CD8-positive, alpha-beta memory T cell (primary cell): Measurements from ENCODE around the gene MTRF1. TPM values are rescaled to one million over a fixed set of nuclear protein-coding genes. Genes with fewer than 3 reads are reported as not detected.

Source experiments
- CTCF ChIA-PET: fragments of 350-600 bp; sonication (Branson Sonifier 250); formaldehyde crosslinking; loops from one replicate; lab custom pipeline; 2021; ENCODE audit warnings: antibody characterized with exemption; lab: Charles Lee
- POLR2A ChIA-PET: fragments of 350-600 bp; sonication (Branson Sonifier 250); formaldehyde crosslinking; loops from one replicate; lab custom pipeline; 2021; ENCODE audit warnings: antibody characterized with exemption; lab: Charles Lee
- DNase-seq, 5 donors: peaks; one replicate each; pipeline versions ENCODE4 v3.0.0 to v3.0.0-alpha.2; 2020 to 2022; ENCODE audit warnings: mixed read lengths in 1 of 5
- H3K27ac ChIP-seq: one replicate; pipeline ENCODE4 v1.7.0; 2013; ENCODE audit warnings: low read depth, mild to moderate bottlenecking, low read length, moderate library complexity
- H3K27me3 ChIP-seq: 2 replicates; pipeline ENCODE4 v1.7.0; 2013; ENCODE audit warnings: low read length, mild to moderate bottlenecking; ENCODE audit not compliant: insufficient read depth, poor library complexity, severe bottlenecking
- H3K36me3 ChIP-seq: 2 replicates; pipeline ENCODE4 v1.7.0; 2013; ENCODE audit warnings: mild to moderate bottlenecking, low read length, moderate library complexity; ENCODE audit not compliant: insufficient read depth
- H3K4me1 ChIP-seq: 2 replicates; pipeline ENCODE4 v1.7.0; 2013; ENCODE audit warnings: mild to moderate bottlenecking, low read length, moderate library complexity; ENCODE audit not compliant: insufficient read depth
- H3K4me3 ChIP-seq: 2 replicates; pipeline ENCODE4 v1.7.0; 2013; ENCODE audit warnings: mild to moderate bottlenecking, low read length
- H3K9me3 ChIP-seq: 2 replicates; pipeline ENCODE4 v1.7.0; 2013; ENCODE audit warnings: mild to moderate bottlenecking, low read length
- H3K27ac Mint-ChIP-seq, 8 donors: one replicate each; pipeline ENCODE4 v1.8.0; 2020 to 2021; ENCODE audit warnings: mixed read lengths in 8 of 8, mild to moderate bottlenecking in 6 of 8, inconsistent platforms in 3 of 8, moderate library complexity in 3 of 8
- H3K27me3 Mint-ChIP-seq, 2 donors: one replicate each; pipeline ENCODE4 v1.8.0; 2020 to 2021; ENCODE audit warnings: mixed read lengths in 2 of 2, mild to moderate bottlenecking in 1 of 2, moderate library complexity in 1 of 2
- H3K36me3 Mint-ChIP-seq, 3 donors: one replicate each; pipeline ENCODE4 v1.8.0; 2020 to 2021; ENCODE audit warnings: mixed read lengths in 3 of 3, inconsistent platforms in 1 of 3, mild to moderate bottlenecking in 1 of 3
- H3K4me1 Mint-ChIP-seq, 3 donors: one replicate each; pipeline ENCODE4 v1.8.0; 2020 to 2021; ENCODE audit warnings: mixed read lengths in 3 of 3, inconsistent platforms in 1 of 3, mild to moderate bottlenecking in 1 of 3
- H3K4me3 Mint-ChIP-seq, 7 donors: one replicate each; pipeline ENCODE4 v1.8.0; 2020 to 2021; ENCODE audit warnings: mixed read lengths in 7 of 7, mild to moderate bottlenecking in 6 of 7, moderate library complexity in 4 of 7, inconsistent platforms in 2 of 7
- H3K9me3 Mint-ChIP-seq, 5 donors: one replicate each; pipeline ENCODE4 v1.8.0; 2020 to 2022; ENCODE audit warnings: mixed read lengths in 5 of 5, mild to moderate bottlenecking in 3 of 5, moderate library complexity in 2 of 5, inconsistent platforms in 1 of 5
- polyA plus RNA-seq: library from polyadenylated mRNA; unstranded; fragments of 300-500 nt; fragmentation: Illumina TruSeq; gene quantifications from one replicate; pipeline ENCODE4 v1.2.3, GENCODE V29; 2021
- total RNA-seq, 2 experiments: library from RNA; stranded (reverse); gene quantifications; one replicate each; pipeline ENCODE4 v1.2.3, GENCODE V29; 2021

Gene MTRF1
- total and polyA plus RNA-seq, 3 experiments from 2014 or later: 11.5 to 18.8 (median 17.3) TPM

GRCh38 chr13:41306271-41307145, 43.1 kb upstream of the MTRF1 start:
- no peaks in the 10 kb centered on the region for H3K27me3 ChIP-seq
- peaks cover 10% of the 10 kb centered on the region for H3K4me1 ChIP-seq
- H3K9me3 ChIP-seq: no peaks in the 10 kb centered on the region
- CTCF ChIA-PET: no interaction called here
- peaks cover 0 to 8% (median 0%) of the 10 kb centered on the region in 3 donors for H3K36me3 Mint-ChIP-seq
- H3K27me3 Mint-ChIP-seq: peaks cover 5% of the 10 kb centered on the region in 2 donors
- no peak for DNase-seq
- no peaks in the 10 kb centered on the region for H3K9me3 Mint-ChIP-seq
- no peak overlapping the region for H3K27ac Mint-ChIP-seq
- no peak overlapping the region for H3K4me3 ChIP-seq
- H3K4me3 Mint-ChIP-seq: peak overlapping the region in 1 of 7 donors; percentile 65
- H3K27ac ChIP-seq: no peak overlapping the region
- POLR2A ChIA-PET: no interaction called here
- H3K4me1 Mint-ChIP-seq: peaks cover 4 to 9% (median 9%) of the 10 kb centered on the region in 3 donors
- H3K36me3 ChIP-seq: no peaks in the 10 kb centered on the region

- POLR2A ChIA-PET: interaction anchor here (0.6 kb wide), 1 partner anchor 20 kb away, joined by 3 read pairs; no protein-coding TSS in a partner anchor
- Mint-ChIP-seq H3K9me3 (no peaks in the 10 kb centered on the region), H3K36me3 (peaks cover 0 to 9% (median 0%) of the 10 kb centered on the region in 3 donors), H3K4me3 (no peak overlapping the region), H3K4me1 (no peaks in the 10 kb centered on the region), H3K27ac (no peak overlapping the region), H3K27me3 (peaks cover 4 to 14% of the 10 kb centered on the region in 2 donors)
- H3K4me3 ChIP-seq: no peak overlapping the region
- no peaks in the 10 kb centered on the region for H3K9me3 ChIP-seq
- DNase-seq: no peak
- no peaks in the 10 kb centered on the region for H3K36me3 ChIP-seq
- H3K4me1 ChIP-seq: peaks cover 4% of the 10 kb centered on the region
- no peak overlapping the region for H3K27ac ChIP-seq
- H3K27me3 ChIP-seq: no peaks in the 10 kb centered on the region
- CTCF ChIA-PET: no interaction called here
Observed at GRCh38 chr13:41304551-41304950, 41.2 kb upstream of the MTRF1 start.

- Histone ChIP-seq H3K4me3 (no peak overlapping the region), H3K36me3 (no peaks in the 10 kb centered on the region), H3K9me3 (no peaks in the 10 kb centered on the region), H3K27ac (no peak overlapping the region), H3K4me1 (peaks cover 4% of the 10 kb centered on the region), H3K27me3 (no peaks in the 10 kb centered on the region)
- no peaks in the 10 kb centered on the region for H3K9me3 Mint-ChIP-seq
- no peak for DNase-seq
- H3K4me3 Mint-ChIP-seq: no peak overlapping the region
- peaks cover 4 to 23% of the 10 kb centered on the region in 2 donors for H3K27me3 Mint-ChIP-seq
- no peaks in the 10 kb centered on the region for H3K4me1 Mint-ChIP-seq
- H3K36me3 Mint-ChIP-seq: peaks cover 0 to 9% (median 2%) of the 10 kb centered on the region in 3 donors
- CTCF ChIA-PET: no interaction called here
- no peak overlapping the region for H3K27ac Mint-ChIP-seq
- POLR2A ChIA-PET: no interaction called here
Observed at GRCh38 chr13:41302743-41303142, 39.4 kb upstream of the MTRF1 start.

GRCh38 chr13:41299316-41300094, 36.1 kb upstream of the MTRF1 start:
- ChIA-PET POLR2A (interaction anchor here (0.6 to 0.7 kb wide), 2 partner anchors 265 to 354 kb away, joined by 3 to 6 read pairs; no protein-coding TSS in a partner anchor), CTCF (interaction anchor here (1.1 kb wide), 1 partner anchor 11 kb away, joined by 3 read pairs; the partner anchor contains the start of gene NAA16)
- Mint-ChIP-seq H3K9me3 (peaks cover 0 to 16% (median 0%) of the 10 kb centered on the region in 5 donors), H3K4me1 (no peaks in the 10 kb centered on the region), H3K27ac (no peak overlapping the region), H3K27me3 (peaks cover 1 to 27% of the 10 kb centered on the region in 2 donors), H3K4me3 (no peak overlapping the region), H3K36me3 (peaks cover 0 to 26% (median 2%) of the 10 kb centered on the region in 3 donors)
- Histone ChIP-seq H3K4me1 (no peaks in the 10 kb centered on the region), H3K27me3 (no peaks in the 10 kb centered on the region), H3K36me3 (no peaks in the 10 kb centered on the region), H3K27ac (no peak overlapping the region), H3K4me3 (no peak overlapping the region), H3K9me3 (no peaks in the 10 kb centered on the region)
- DNase-seq: no peak

GRCh38 chr13:41296879-41297646, 33.7 kb upstream of the MTRF1 start:
- no peaks in the 10 kb centered on the region for H3K36me3 ChIP-seq
- peaks cover 0 to 26% (median 3%) of the 10 kb centered on the region in 5 donors for H3K9me3 Mint-ChIP-seq
- H3K4me3 ChIP-seq: no peak overlapping the region
- H3K9me3 ChIP-seq: no peaks in the 10 kb centered on the region
- H3K27me3 Mint-ChIP-seq: peaks cover 1 to 22% of the 10 kb centered on the region in 2 donors
- peaks cover 0 to 27% (median 2%) of the 10 kb centered on the region in 3 donors for H3K36me3 Mint-ChIP-seq
- H3K4me1 ChIP-seq: no peaks in the 10 kb centered on the region
- H3K27me3 ChIP-seq: no peaks in the 10 kb centered on the region
- CTCF ChIA-PET: no interaction called here
- H3K4me3 Mint-ChIP-seq: no peak overlapping the region
- H3K27ac ChIP-seq: no peak overlapping the region
- POLR2A ChIA-PET: no interaction called here
- no peaks in the 10 kb centered on the region for H3K4me1 Mint-ChIP-seq
- H3K27ac Mint-ChIP-seq: no peak overlapping the region
- no peak for DNase-seq

- Mint-ChIP-seq H3K4me1 (no peaks in the 10 kb centered on the region), H3K9me3 (peaks cover 2 to 36% (median 6%) of the 10 kb centered on the region in 5 donors), H3K27ac (no peak overlapping the region), H3K27me3 (peaks cover 1 to 25% of the 10 kb centered on the region in 2 donors), H3K36me3 (peaks cover 0 to 32% (median 7%) of the 10 kb centered on the region in 3 donors), H3K4me3 (no peak overlapping the region)
- DNase-seq: no peak
- CTCF ChIA-PET: no interaction called here
- POLR2A ChIA-PET: no interaction called here
- Histone ChIP-seq H3K4me1 (no peaks in the 10 kb centered on the region), H3K27ac (no peak overlapping the region), H3K9me3 (no peaks in the 10 kb centered on the region), H3K36me3 (no peaks in the 10 kb centered on the region), H3K4me3 (no peak overlapping the region), H3K27me3 (no peaks in the 10 kb centered on the region)
Observed at GRCh38 chr13:41295973-41296372, 32.6 kb upstream of the MTRF1 start.

GRCh38 chr13:41294914-41295313, 31.5 kb upstream of the MTRF1 start:
- DNase-seq: no peak
- Histone ChIP-seq H3K27ac (no peak overlapping the region), H3K4me3 (no peak overlapping the region), H3K36me3 (no peaks in the 10 kb centered on the region), H3K4me1 (no peaks in the 10 kb centered on the region), H3K9me3 (no peaks in the 10 kb centered on the region), H3K27me3 (no peaks in the 10 kb centered on the region)
- Mint-ChIP-seq H3K4me3 (no peak overlapping the region), H3K9me3 (peaks cover 2 to 36% (median 6%) of the 10 kb centered on the region in 5 donors), H3K36me3 (peaks cover 0 to 27% (median 7%) of the 10 kb centered on the region in 3 donors), H3K27me3 (peaks cover 1 to 24% of the 10 kb centered on the region in 2 donors), H3K4me1 (no peaks in the 10 kb centered on the region), H3K27ac (no peak overlapping the region)
- POLR2A ChIA-PET: interaction anchor here (0.6 kb wide), 1 partner anchor 53 kb away, joined by 3 read pairs; no protein-coding TSS in a partner anchor
- CTCF ChIA-PET: no interaction called here
